Heart left ventricle (tissue), 13 donors: Measurements from ENCODE around the gene ANKH.

Experiments
- POLR2A ChIP-seq, 2 donors: fragments of 450-650 bp; IDR thresholded peaks; one replicate each; pipeline ENCODE4 v1.6.1; 2017; ENCODE audit warnings: antibody characterized with exemption in 2 of 2, mild to moderate bottlenecking in 2 of 2, moderate library complexity in 2 of 2
- TF ChIP-seq, protein P1 (sequence below), 12 donors: fragments of 200-600 bp; sonication (generic) in 4 of 12; IDR thresholded peaks; one replicate each; pipeline versions ENCODE4 v1.5.0 to v1.8.0; 2018 to 2022; ENCODE audit warnings: antibody characterized with exemption in 12 of 12, mild to moderate bottlenecking in 5 of 12
- donor health status: ischemic (EF 13 %, LVEDD 7.1; RV severe dilation, severe dysfunction).
- donor health status: DM: no; HTN: yes; CAD: no.
- donor health status: DM: no; HTN: no; CAD: no.
- donor health status: ischemic (EF 25% LVEDD 6.9; RV normal size, moderate dysfunction).
- donor health status: ischemic (EF 25% LVEDD 5.7; RV mildly dilated, moderate dysfunction).
- donor health status: ischemic (EF 35%, LVEDD 5.7; RV mildly dilated, moderate dysfunction).
- donor health status: nonischemic (EF 11% LVEDD 7.7; RV severe dilation, severe dysfunction).
- donor health status: DM: yes; HTN: yes; CAD: no.
- donor health status: PGD.
- donor health status: ischemic (EF 29% LVEDD 5.4; RV normal size, mild dysfunction).
- donor health status: nonischemic (EF 23%, LVEDD 6.1; RV moderate dilation, normal function).

DNA sequence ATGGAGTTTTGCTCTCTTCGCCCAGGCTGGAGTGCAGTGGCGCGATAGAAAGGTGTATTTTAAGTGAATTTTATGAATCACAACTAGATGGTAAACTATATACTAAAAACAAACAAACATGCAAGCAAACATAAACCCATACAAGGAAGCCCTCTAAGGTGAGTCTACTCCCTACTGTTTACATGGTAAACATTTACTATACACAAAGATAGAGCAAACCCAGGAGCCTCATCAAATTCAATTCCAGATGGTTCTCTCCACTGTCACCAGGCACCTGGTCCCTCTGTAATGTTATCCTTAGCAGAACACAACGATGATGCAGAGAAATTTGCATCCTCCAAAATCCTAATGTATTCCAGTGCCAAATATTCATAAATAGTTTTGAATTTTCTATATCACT is 17.9 kb downstream of the ANKH start:
- TF ChIP-seq POLR2A (IDR thresholded peaks at IDR 0.05): no peak
- TF ChIP-seq, protein P1, sequence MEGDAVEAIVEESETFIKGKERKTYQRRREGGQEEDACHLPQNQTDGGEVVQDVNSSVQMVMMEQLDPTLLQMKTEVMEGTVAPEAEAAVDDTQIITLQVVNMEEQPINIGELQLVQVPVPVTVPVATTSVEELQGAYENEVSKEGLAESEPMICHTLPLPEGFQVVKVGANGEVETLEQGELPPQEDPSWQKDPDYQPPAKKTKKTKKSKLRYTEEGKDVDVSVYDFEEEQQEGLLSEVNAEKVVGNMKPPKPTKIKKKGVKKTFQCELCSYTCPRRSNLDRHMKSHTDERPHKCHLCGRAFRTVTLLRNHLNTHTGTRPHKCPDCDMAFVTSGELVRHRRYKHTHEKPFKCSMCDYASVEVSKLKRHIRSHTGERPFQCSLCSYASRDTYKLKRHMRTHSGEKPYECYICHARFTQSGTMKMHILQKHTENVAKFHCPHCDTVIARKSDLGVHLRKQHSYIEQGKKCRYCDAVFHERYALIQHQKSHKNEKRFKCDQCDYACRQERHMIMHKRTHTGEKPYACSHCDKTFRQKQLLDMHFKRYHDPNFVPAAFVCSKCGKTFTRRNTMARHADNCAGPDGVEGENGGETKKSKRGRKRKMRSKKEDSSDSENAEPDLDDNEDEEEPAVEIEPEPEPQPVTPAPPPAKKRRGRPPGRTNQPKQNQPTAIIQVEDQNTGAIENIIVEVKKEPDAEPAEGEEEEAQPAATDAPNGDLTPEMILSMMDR (IDR thresholded peaks at IDR 0.05): no peak
